Keratinocyte (primary cell): ENCODE data around the gene POLD1. TPM values are rescaled to one million over a fixed set of nuclear protein-coding genes. Genes with fewer than 3 reads are reported as not detected.
A peak's percentile ranks its signal among the peaks of the same experiment; 100 is the strongest.

Experiments used
- DNase-seq: peaks from one replicate; pipeline ENCODE4 v3.0.0-alpha.2; 2011; ENCODE audit warnings: low read depth, missing footprints, low spot score
- FAIRE-seq: peaks from 2 replicates; lab custom pipeline; 2011; peaks lifted over from hg19 to GRCh38; lab: Jason Lieb, UNC
- H2AFZ ChIP-seq: 2 replicates; pipeline ENCODE4 v1.6.0; 2012; ENCODE audit warnings: low read length, control low read depth, inconsistent platforms; ENCODE audit not compliant: control insufficient read depth
- H3K27ac ChIP-seq: 2 replicates; pipeline ENCODE4 v1.5.1; 2011; ENCODE audit warnings: low read length; ENCODE audit not compliant: control insufficient read depth, insufficient read depth
- H3K27me3 ChIP-seq: 3 replicates; pipeline ENCODE4 v1.6.0; 2011; ENCODE audit warnings: low read length; ENCODE audit not compliant: control insufficient read depth, insufficient read depth; ENCODE audit errors: extremely low read depth
- H3K36me3 ChIP-seq, 2 experiments: 2 replicates in 1 of 2; 3 replicates in 1 of 2; pipeline ENCODE4 v1.5.1; 2011; ENCODE audit warnings: low read length in 2 of 2, mild to moderate bottlenecking in 1 of 2; ENCODE audit not compliant: control insufficient read depth in 2 of 2, insufficient read depth in 2 of 2; ENCODE audit errors: extremely low read depth in 1 of 2
- H3K4me1 ChIP-seq: 3 replicates; pipeline ENCODE4 v1.5.1; 2011; ENCODE audit warnings: low read length; ENCODE audit not compliant: control insufficient read depth, insufficient read depth; ENCODE audit errors: extremely low read depth
- H3K4me2 ChIP-seq: 3 replicates; pipeline ENCODE4 v1.6.0; 2011; ENCODE audit warnings: low read depth, low read length; ENCODE audit not compliant: control insufficient read depth, insufficient read depth; ENCODE audit errors: extremely low read depth
- H3K4me3 ChIP-seq, 3 experiments: fragments of 200-600 bp in 1 of 3; sonication (generic) in 1 of 3; 2 replicates in 2 of 3; 3 replicates in 1 of 3; pipeline ENCODE4 v1.5.1; 2011 to 2016; ENCODE audit warnings: low read length in 3 of 3, mild to moderate bottlenecking in 3 of 3, control low read depth in 2 of 3, inconsistent platforms in 1 of 3, low read depth in 1 of 3, mixed read lengths in 1 of 3, mixed run types in 1 of 3, moderate library complexity in 1 of 3; ENCODE audit not compliant: control insufficient read depth in 2 of 3, insufficient read depth in 2 of 3; ENCODE audit errors: extremely low read depth in 1 of 3
- H3K79me2 ChIP-seq: 2 replicates; pipeline ENCODE4 v1.6.0; 2012; ENCODE audit warnings: low read length; ENCODE audit not compliant: control insufficient read depth, insufficient read depth
- H3K9ac ChIP-seq: 3 replicates; pipeline ENCODE4 v1.6.0; 2011; ENCODE audit warnings: low read length; ENCODE audit not compliant: control insufficient read depth, insufficient read depth; ENCODE audit errors: extremely low read depth
- H3K9me1 ChIP-seq: 3 replicates; pipeline ENCODE4 v1.6.0; 2011; ENCODE audit warnings: low read length; ENCODE audit not compliant: control insufficient read depth, insufficient read depth; ENCODE audit errors: extremely low read depth
- H3K9me3 ChIP-seq: 2 replicates; pipeline ENCODE4 v1.5.1; 2012; ENCODE audit warnings: low read depth, low read length; ENCODE audit not compliant: control insufficient read depth
- H4K20me1 ChIP-seq: 3 replicates; pipeline ENCODE4 v1.6.0; 2011; ENCODE audit warnings: low read length; ENCODE audit not compliant: control insufficient read depth, insufficient read depth; ENCODE audit errors: extremely low read depth
- EZH2 ChIP-seq: IDR thresholded peaks from one replicate; pipeline ENCODE4 v1.6.1; 2012; ENCODE audit warnings: inconsistent platforms, mild to moderate bottlenecking, low read length, moderate library complexity
- dilution Hi-C: fragments of 300-500 bp; cut with MboI; formaldehyde crosslinking; loops from one replicate; pipeline ENCODE4 v1.7.0; 2020; ENCODE audit warnings: low sequenced_read_pairs; ENCODE audit not compliant: extremely low pct_ligation_motif_present
- polyA plus RNA-seq, 5 experiments: library from polyadenylated mRNA; depleted of rRNA in 3 of 5; stranded (reverse) in 3 of 5; stranded (forward) in 1 of 5; unstranded in 1 of 5; fragments of >200 nt; gene quantifications; 1 replicate in 1 of 5; 2 replicates in 3 of 5; 3 replicates in 1 of 5; pipeline versions ENCODE4 v1.2.1 to v1.2.3, GENCODE V29; 2011 to 2012; ENCODE audit warnings: missing spikeins in 2 of 5, low read depth in 1 of 5, low replicate concordance in 1 of 5
- TF ChIP-seq, protein P1 (sequence below), 3 experiments: IDR thresholded peaks in 1 of 3; conservative IDR thresholded peaks in 1 of 3; optimal IDR thresholded peaks in 1 of 3; 2 replicates in 2 of 3; 3 replicates in 1 of 3; pipeline versions ENCODE3 to v1.5.1; 2011; ENCODE audit warnings: low read length in 3 of 3, mild to moderate bottlenecking in 3 of 3, moderate library complexity in 2 of 3, control low read depth in 1 of 3, inconsistent platforms in 1 of 3; ENCODE audit not compliant: insufficient read depth in 2 of 3; ENCODE audit errors: extremely low read depth in 1 of 3

POLD1 gene
- polyA plus RNA-seq, 1 donor (not counting 4 experiments of a cell fraction or from before 2014, with no cell fraction given) = 8.7 TPM

DNA sequence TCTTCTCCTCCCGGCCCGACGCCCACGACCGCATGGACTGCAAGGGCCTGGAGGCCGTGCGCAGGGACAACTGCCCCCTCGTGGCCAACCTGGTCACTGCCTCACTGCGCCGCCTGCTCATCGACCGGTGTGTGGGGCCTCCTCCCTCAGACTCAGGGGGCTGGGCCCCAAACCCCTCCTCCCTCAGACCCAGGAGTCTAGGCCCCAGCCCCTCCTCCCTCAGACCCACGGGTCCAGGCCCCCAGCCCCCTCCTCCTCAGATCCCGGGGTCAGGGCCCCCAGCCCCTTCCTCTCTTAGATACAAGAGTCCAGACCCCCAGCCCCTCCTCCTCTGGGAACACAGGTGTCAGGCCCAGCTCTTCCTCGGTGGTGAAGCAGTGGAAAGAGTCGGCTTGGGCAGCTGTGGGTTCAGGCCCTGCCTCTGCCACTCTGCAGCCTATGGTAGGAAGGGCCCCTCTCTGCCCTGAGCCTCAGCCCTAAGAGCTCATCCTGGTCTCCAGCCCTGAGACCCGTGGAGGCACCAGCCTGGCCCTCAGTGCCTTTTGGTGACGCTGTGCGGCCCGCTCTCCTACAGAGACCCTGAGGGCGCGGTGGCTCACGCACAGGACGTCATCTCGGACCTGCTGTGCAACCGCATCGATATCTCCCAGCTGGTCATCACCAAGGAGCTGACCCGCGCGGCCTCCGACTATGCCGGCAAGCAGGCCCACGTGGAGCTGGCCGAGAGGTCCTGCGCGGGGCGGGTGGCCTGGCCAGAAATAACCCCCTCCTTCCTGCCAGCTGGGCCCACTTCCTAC is 30.9 kb downstream of the POLD1 start:
- no peak overlapping the region for H3K9ac ChIP-seq
- dilution Hi-C loops = no loop called here

DNA sequence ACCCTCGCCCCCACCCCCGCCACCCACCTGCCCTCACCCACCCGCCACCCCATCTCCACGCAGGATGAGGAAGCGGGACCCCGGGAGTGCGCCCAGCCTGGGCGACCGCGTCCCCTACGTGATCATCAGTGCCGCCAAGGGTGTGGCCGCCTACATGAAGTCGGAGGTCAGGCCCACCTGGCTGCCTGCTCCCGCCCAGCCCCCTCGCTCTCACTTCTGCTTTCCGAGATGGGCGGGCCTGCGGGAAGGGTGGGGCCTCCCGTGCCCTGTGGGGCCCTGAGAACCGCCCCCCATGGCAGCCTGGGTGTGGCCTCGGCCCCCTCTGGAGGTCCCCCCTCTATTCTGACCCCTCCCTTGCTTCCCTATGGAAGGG is 31.5 kb downstream of the POLD1 start:
- DNase-seq = no peak
- Histone ChIP-seq H3K4me2 (no peak overlapping the region), H3K9me3 (no peaks in the 10 kb centered on the region), H3K9ac (no peak overlapping the region), H3K36me3 (peaks cover 1 to 6% of the 10 kb centered on the region in 2 experiments), H3K4me1 (no peaks in the 10 kb centered on the region), H3K79me2 (no peaks in the 10 kb centered on the region), H2AFZ (no peak overlapping the region), H3K27me3 (peaks cover 18% of the 10 kb centered on the region), H4K20me1 (no peaks in the 10 kb centered on the region), H3K4me3 (no peak overlapping the region), H3K9me1 (no peaks in the 10 kb centered on the region), H3K27ac (no peak overlapping the region)
- FAIRE-seq = no peak
- dilution Hi-C loops = no loop called here
- TF ChIP-seq, protein P1, sequence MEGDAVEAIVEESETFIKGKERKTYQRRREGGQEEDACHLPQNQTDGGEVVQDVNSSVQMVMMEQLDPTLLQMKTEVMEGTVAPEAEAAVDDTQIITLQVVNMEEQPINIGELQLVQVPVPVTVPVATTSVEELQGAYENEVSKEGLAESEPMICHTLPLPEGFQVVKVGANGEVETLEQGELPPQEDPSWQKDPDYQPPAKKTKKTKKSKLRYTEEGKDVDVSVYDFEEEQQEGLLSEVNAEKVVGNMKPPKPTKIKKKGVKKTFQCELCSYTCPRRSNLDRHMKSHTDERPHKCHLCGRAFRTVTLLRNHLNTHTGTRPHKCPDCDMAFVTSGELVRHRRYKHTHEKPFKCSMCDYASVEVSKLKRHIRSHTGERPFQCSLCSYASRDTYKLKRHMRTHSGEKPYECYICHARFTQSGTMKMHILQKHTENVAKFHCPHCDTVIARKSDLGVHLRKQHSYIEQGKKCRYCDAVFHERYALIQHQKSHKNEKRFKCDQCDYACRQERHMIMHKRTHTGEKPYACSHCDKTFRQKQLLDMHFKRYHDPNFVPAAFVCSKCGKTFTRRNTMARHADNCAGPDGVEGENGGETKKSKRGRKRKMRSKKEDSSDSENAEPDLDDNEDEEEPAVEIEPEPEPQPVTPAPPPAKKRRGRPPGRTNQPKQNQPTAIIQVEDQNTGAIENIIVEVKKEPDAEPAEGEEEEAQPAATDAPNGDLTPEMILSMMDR (optimal IDR thresholded peaks at IDR 0.05 in 1 of 3, IDR thresholded peaks at IDR 0.05 in 1 of 3, conservative IDR thresholded peaks at IDR 0.05 in 1 of 3; ENCODE audit: extremely low read depth in 1 of 3, insufficient read depth in 2 of 3, low read length in 3 of 3) = no peak
- no peak for TF ChIP-seq EZH2

More for the DNA sequence above, 30.9 kb downstream of the POLD1 start:
- peaks cover 2 to 6% of the 10 kb centered on the region in 2 experiments for H3K36me3 ChIP-seq
- H3K27ac ChIP-seq = no peak overlapping the region
- H4K20me1 ChIP-seq = no peaks in the 10 kb centered on the region
- FAIRE-seq = no peak
- H3K4me1 ChIP-seq = no peaks in the 10 kb centered on the region
- peaks cover 18% of the 10 kb centered on the region for H3K27me3 ChIP-seq
- no peaks in the 10 kb centered on the region for H3K9me1 ChIP-seq
- H3K4me2 ChIP-seq = no peak overlapping the region
- no peaks in the 10 kb centered on the region for H3K79me2 ChIP-seq
- no peak for DNase-seq
- no peak overlapping the region for H3K4me3 ChIP-seq
- no peak for TF ChIP-seq EZH2
- TF ChIP-seq, protein P1 (optimal IDR thresholded peaks at IDR 0.05 in 1 of 3, IDR thresholded peaks at IDR 0.05 in 1 of 3, conservative IDR thresholded peaks at IDR 0.05 in 1 of 3; ENCODE audit: extremely low read depth in 1 of 3, insufficient read depth in 2 of 3, low read length in 3 of 3) = peak; percentile 58 to 91 (median 84)
- H2AFZ ChIP-seq = no peak overlapping the region
- no peaks in the 10 kb centered on the region for H3K9me3 ChIP-seq
